ENCODE results near the gene GRK5. TPM values are rescaled to one million over a fixed set of nuclear protein-coding genes. Genes with fewer than 3 reads are reported as not detected.

GRK5 gene
- total and polyA plus RNA-seq, 9 of the 15 experiments (the other 6 are each of a cell fraction or from before 2014, with no cell fraction given): 0.46 to 0.83 (median 0.67) TPM; not detected in 2

DNA sequence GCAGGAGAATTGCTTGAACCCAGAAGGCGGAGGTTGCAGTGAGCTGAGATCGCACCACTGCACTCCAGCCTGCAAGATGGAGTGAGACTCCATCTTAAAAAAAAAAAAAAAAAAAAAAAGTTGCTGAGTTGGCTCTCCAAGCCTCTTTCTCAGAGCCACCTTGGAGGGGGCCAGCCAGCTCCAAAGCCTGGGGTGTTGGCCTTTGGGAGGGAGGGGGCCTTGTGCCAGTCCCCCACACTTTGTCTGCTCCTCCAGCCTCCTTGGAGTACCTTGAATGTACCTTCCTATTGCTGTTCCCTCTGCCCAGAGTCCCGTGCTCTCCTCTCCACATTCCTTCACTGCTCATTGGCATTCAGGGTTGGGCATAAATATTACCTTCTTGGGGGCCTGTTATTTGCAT is 62.4 kb downstream of the GRK5 start:
- H3K36me3 ChIP-seq (ENCODE audit: control insufficient read depth, insufficient read depth, low read length): no peaks in the 10 kb centered on the region
- in situ Hi-C loops (cut with MboI) (no loop called here), intact Hi-C loops (cut with micrococcal nuclease) (no loop called here)
- no peak for ATAC-seq
- no peak overlapping the region for H2AFZ ChIP-seq (ENCODE audit: low read depth, low read length)
- no peaks in the 10 kb centered on the region for H4K20me1 ChIP-seq (replicated peaks; ENCODE audit: control insufficient read depth, insufficient read depth, low read length)
- H3K9me1 ChIP-seq (ENCODE audit: control insufficient read depth, insufficient read depth, low read length): no peaks in the 10 kb centered on the region
- FAIRE-seq: no peak
- H3K4me1 ChIP-seq (replicated peaks in 1 of 2; ENCODE audit: control insufficient read depth in 2 of 2, insufficient read depth in 2 of 2, low read length in 2 of 2): peaks cover 17 to 34% of the 10 kb centered on the region in 2 experiments
- no peak overlapping the region for H3K9ac ChIP-seq (ENCODE audit: insufficient read depth in 1 of 2, low read depth in 2 of 2, low read length in 2 of 2)
- no peak overlapping the region for H3K4me3 ChIP-seq
- H3K27me3 ChIP-seq (ENCODE audit: control insufficient read depth in 2 of 2, insufficient read depth in 2 of 2, low read length in 2 of 2): no peaks in the 10 kb centered on the region
- no peak overlapping the region for H3K4me2 ChIP-seq (ENCODE audit: insufficient read depth, low read length)
- no peaks in the 10 kb centered on the region for H3K79me2 ChIP-seq (ENCODE audit: control insufficient read depth, insufficient read depth, low read length)
- no peak for DNase-seq (ENCODE audit: extremely low read depth in 1 of 4, low spot score in 3 of 4)
- ChIA-PET POLR2A (no interaction called here), CTCF (ENCODE audit: low intra/inter-chr PET ratio) (no interaction called here)
- H3K27ac ChIP-seq (ENCODE audit: extremely low read depth, low read depth, low read length): no peak overlapping the region
- 50% methylated on average over 1 of the region's 3 CpGs for WGBS (ENCODE audit: insufficient coverage, low coverage, missing lambda C conversion rate)
- no TSS peak for BruUV-seq (replicated peaks)
- H3K9me3 ChIP-seq (replicated peaks; ENCODE audit: control insufficient read depth, insufficient read depth, low read depth, low read length): no peaks in the 10 kb centered on the region
- TF ChIP-seq NFIC (IDR thresholded peaks at IDR 0.05) (no peak), C11orf30 (IDR thresholded peaks at IDR 0.05; ENCODE audit: low read depth) (peak; percentile 23; the same call in 1 of the 2 replicates), ZNF316 (IDR thresholded peaks at IDR 0.05) (peak; percentile 35; the same call in 1 of the 2 replicates)

DNA sequence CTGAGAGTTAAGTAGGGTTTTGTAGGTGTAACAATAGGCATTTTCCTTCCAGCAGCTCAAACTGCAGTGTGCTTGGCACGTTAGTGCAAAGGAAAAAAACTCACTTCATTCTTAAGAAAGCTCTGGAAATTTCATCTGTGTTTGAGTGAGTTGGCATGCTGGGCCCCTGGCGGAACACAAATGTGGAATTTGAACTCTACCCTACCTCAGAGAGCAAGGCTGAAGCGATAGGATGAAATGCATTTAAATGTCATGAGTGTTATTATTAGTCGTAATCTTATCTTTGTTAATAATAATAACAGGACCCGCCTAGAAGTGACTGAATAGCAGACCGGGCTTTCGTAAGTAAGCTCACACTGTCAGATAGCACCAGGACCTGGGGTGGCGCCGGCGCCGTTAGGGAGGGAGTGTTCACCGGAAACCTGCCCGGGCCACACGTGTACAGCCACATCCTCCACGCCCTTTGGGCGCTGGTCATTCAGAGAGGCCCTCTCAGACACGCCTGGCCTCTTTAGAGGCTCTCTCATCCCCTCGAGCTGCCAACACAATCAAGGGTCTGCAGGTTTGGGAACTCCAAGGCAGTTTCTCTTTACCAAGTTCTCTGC is 63.5 kb downstream of the GRK5 start:
- Histone ChIP-seq H3K9me3 (replicated peaks; ENCODE audit: control insufficient read depth, insufficient read depth, low read depth, low read length) (no peaks in the 10 kb centered on the region), H3K36me3 (ENCODE audit: control insufficient read depth, insufficient read depth, low read length) (no peaks in the 10 kb centered on the region), H2AFZ (ENCODE audit: low read depth, low read length) (peak overlapping the region; percentile 78), H4K20me1 (replicated peaks; ENCODE audit: control insufficient read depth, insufficient read depth, low read length) (no peaks in the 10 kb centered on the region), H3K9ac (ENCODE audit: insufficient read depth in 1 of 2, low read depth in 2 of 2, low read length in 2 of 2) (peak overlapping the region; percentile 14 to 37; a peak in 1 of 4 replicates), H3K79me2 (ENCODE audit: control insufficient read depth, insufficient read depth, low read length) (no peaks in the 10 kb centered on the region), H3K27ac (ENCODE audit: extremely low read depth, low read depth, low read length) (peak overlapping the region; percentile 46; the same call in 1 of the 3 replicates), H3K4me2 (ENCODE audit: insufficient read depth, low read length) (peak overlapping the region; percentile 26; the same call in 1 of the 2 replicates), H3K4me1 (replicated peaks in 1 of 2; ENCODE audit: control insufficient read depth in 2 of 2, insufficient read depth in 2 of 2, low read length in 2 of 2) (peaks cover 17 to 36% of the 10 kb centered on the region in 2 experiments), H3K9me1 (ENCODE audit: control insufficient read depth, insufficient read depth, low read length) (no peaks in the 10 kb centered on the region), H3K4me3 (no peak overlapping the region), H3K27me3 (ENCODE audit: control insufficient read depth in 2 of 2, insufficient read depth in 2 of 2, low read length in 2 of 2) (no peaks in the 10 kb centered on the region)
- ChIA-PET CTCF (ENCODE audit: low intra/inter-chr PET ratio) (no interaction called here), POLR2A (interaction anchor here (0.7 to 0.9 kb wide), 3 partner anchors 11 to 173 kb away, joined by 3 to 5 read pairs (median 3); no protein-coding TSS in a partner anchor)
- BruUV-seq (replicated peaks): no TSS peak
- no peak for FAIRE-seq
- in situ Hi-C loops (cut with MboI): no loop called here
- peak; percentile 58 to 66 (median 62) for DNase-seq (ENCODE audit: extremely low read depth in 1 of 4, low spot score in 3 of 4)
- intact Hi-C loops (cut with micrococcal nuclease): no loop called here
- peak; percentile 86 for ATAC-seq
- WGBS (ENCODE audit: insufficient coverage, low coverage, missing lambda C conversion rate): 17% methylated on average over 18 of the region's 18 CpGs
- peak; percentile 63 for TF ChIP-seq CXXC5 (CRISPR knock-in tag; IDR thresholded peaks at IDR 0.05)
- peak; percentile 40 to 47; a peak in 3 of 4 replicates for TF ChIP-seq NRF1 (conservative IDR thresholded peaks at IDR 0.05 in 1 of 2, IDR thresholded peaks at IDR 0.05 in 1 of 2)
- TF ChIP-seq, protein P1, sequence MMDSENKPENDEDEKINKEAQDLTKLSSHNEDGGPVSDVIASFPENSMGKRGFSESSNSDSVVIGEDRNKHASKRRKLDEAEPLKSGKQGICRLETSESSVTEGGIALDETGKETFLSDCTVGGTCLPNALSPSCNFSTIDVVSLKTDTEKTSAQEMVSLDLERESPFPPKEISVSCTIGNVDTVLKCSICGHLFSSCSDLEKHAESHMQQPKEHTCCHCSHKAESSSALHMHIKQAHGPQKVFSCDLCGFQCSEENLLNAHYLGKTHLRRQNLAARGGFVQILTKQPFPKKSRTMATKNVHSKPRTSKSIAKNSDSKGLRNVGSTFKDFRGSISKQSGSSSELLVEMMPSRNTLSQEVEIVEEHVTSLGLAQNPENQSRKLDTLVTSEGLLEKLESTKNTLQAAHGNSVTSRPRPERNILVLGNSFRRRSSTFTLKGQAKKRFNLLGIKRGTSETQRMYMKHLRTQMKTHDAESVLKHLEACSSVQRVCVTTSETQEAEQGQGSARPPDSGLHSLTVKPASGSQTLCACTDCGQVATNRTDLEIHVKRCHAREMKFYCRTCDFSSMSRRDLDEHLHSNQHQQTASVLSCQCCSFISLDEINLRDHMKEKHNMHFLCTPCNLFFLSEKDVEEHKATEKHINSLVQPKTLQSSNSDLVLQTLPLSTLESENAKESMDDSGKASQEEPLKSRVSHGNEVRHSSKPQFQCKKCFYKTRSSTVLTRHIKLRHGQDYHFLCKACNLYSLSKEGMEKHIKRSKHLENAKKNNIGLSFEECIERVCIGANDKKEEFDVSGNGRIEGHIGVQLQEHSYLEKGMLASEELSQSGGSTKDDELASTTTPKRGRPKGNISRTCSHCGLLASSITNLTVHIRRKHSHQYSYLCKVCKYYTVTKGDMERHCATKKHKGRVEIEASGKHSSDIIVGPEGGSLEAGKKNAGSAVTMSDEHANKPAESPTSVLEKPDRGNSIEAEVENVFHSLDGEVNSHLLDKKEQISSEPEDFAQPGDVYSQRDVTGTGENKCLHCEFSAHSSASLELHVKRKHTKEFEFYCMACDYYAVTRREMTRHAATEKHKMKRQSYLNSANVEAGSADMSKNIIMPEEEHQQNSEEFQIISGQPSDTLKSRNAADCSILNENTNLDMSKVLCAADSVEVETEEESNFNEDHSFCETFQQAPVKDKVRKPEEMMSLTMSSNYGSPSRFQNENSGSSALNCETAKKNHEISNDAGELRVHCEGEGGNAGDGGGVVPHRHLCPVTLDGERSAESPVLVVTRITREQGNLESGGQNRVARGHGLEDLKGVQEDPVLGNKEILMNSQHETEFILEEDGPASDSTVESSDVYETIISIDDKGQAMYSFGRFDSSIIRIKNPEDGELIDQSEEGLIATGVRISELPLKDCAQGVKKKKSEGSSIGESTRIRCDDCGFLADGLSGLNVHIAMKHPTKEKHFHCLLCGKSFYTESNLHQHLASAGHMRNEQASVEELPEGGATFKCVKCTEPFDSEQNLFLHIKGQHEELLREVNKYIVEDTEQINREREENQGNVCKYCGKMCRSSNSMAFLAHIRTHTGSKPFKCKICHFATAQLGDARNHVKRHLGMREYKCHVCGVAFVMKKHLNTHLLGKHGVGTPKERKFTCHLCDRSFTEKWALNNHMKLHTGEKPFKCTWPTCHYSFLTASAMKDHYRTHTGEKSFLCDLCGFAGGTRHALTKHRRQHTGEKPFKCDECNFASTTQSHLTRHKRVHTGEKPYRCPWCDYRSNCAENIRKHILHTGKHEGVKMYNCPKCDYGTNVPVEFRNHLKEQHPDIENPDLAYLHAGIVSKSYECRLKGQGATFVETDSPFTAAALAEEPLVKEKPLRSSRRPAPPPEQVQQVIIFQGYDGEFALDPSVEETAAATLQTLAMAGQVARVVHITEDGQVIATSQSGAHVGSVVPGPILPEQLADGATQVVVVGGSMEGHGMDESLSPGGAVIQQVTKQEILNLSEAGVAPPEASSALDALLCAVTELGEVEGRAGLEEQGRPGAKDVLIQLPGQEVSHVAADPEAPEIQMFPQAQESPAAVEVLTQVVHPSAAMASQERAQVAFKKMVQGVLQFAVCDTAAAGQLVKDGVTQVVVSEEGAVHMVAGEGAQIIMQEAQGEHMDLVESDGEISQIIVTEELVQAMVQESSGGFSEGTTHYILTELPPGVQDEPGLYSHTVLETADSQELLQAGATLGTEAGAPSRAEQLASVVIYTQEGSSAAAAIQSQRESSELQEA (IDR thresholded peaks at IDR 0.05; ENCODE audit: low read depth): no peak

All from K562 (cell line).